ENCODE data around the gene PAX5. TPM values are rescaled to one million over a fixed set of nuclear protein-coding genes. Genes with fewer than 3 reads are reported as not detected.

The PAX5 gene
- total RNA-seq, 2 donors from 2014 or later: 0.61 to 1.8 TPM

DNA sequence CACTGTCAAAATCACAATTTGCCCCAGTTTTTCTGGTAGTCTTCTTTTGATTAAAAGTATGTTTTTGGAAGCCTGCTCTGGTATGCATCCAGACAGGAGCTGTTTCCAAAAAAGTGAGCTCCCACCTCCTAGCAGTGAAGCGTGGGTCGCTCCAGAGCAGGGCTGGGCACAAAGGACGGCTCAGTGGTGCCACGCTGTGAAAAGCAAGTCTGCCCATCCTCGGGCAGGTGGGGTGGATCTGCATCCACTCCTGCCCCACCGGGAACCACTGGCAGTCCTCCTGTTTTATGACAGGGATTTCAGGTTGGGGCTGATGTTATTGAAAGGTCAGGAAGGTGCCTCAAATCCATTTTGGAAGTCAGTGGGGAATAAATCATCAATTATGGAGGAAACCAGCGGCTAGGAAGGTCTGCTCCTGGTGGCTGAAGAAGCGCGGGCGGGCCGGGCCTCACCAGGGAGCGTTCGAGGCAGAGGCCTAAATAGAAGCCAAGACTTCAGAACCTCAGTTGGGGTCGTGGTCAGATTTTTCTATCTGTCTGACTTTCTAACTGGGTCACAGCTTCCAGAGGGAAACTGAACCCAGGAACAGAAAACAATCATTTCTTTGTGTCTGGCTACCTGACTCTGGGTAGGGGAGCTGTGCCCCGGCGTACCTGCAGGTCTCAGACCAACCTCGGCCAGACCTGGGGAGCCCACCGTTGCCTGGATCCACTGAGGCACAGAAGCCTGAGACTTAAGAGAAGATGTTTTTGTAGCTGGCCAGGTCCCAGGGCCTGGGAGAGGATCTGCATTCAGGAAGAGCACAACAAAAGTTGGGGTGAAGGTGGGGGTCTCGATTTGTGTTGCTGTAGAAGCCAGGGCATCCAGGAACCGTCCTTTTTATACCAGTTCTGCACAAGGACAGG, 168.1 kb downstream of the PAX5 start:
- ATAC-seq (no peak), DNase-seq (ENCODE audit: low spot score in 2 of 2) (no peak)
- H3K36me3 Mint-ChIP-seq: no peaks in the 10 kb centered on the region
- no peaks in the 10 kb centered on the region for H3K9me3 Mint-ChIP-seq
- no peak overlapping the region for H3K27ac Mint-ChIP-seq

DNA sequence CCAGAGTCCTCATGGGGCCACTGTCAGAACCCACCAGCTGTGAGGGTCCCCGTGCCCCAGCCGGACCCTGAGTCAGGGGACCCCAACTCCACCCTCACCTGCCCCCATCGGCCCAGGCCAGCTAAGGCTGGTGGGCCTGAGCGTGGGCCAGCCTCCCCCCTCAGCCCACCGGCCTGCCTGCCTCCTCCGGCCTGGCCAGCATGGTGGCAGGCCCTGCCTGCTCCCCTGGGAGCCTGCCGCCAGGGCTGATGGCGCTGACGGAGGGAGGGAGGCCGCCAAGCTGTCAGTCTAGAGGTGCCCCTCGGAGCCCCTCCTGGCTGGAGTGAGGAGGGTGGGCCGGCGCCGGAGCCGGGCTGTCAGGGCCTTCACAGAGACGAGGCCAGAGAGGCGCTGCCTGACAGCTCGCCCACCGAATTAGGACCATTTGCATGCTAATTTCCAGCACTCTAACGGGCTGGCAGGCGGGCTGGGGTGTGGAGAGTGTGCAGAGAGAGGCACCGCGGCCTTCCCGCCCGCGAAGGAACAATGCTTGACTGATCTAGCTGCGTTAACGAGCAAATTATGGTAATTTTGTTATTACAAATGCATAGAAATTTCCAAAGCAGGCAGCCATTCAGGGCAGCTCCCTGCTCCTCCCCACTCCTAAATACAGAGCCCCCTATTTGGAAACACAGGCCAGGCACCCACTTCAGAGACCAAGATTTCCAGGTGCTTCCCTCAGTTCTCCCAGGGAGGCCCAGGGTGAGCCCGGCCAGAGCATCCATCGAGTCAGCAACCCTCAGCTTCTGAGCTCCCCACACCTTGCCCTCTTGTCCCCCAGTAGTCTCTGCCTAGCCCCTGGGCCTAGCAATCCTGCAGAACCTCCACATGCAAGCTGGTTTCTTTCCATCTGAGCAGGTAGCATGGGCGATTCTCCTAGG, 169.3 kb downstream of the PAX5 start:
- no peaks in the 10 kb centered on the region for H3K9me3 Mint-ChIP-seq
- H3K36me3 Mint-ChIP-seq: no peaks in the 10 kb centered on the region

DNA sequence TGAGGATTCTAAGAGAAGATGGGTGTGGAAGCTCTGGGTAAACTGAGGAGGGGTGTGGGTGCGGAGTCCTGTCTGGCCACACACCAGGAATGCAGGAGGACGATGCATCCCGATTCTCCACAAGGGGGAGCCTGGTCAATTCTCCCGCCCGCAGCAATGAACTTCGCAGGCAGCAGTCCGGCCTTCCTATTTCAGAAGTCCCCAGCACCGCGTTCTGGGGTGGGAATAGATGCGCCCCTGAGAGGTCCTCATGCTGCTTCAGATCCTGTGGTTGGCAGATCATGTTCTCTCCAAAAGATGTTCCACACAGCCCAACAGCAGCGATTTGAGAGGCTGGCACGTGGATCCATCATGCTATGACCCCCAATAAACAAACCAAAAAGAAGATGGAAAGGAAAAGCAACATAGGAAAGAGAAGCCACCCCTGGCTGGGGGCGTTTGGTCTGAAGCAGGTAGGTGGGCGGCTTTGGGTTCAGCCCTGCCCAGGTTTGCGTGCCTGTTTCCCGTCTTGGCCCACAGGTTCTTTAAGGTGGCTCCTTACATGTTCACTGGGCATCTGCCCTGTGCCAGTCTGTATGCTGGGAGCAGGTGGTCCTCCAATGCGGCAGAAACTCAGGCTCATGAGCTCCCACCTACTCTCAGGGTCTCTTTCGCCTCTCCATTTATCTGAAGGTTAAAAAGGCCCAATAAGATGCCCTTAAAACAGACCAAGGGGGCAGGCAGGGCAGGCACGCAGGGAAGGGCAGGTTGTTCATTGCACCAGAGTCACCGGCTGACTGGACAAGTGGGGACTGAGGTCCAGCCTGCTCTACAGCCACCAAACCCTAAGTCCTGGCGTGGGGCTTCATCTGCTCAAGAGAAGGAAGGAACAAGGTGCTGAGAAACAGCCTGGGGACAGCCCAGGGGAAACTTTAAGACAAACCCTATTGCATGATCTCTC, 171.6 kb downstream of the PAX5 start:
- Mint-ChIP-seq H3K36me3 (no peaks in the 10 kb centered on the region), H3K27ac (no peak overlapping the region), H3K9me3 (no peaks in the 10 kb centered on the region)
- ATAC-seq (no peak), DNase-seq (ENCODE audit: low spot score in 2 of 2) (peak in 1 of 2 donors; percentile 14)

More for the DNA sequence above, 169.3 kb downstream of the PAX5 start:
- DNase-seq (ENCODE audit: low spot score in 2 of 2) (no peak), ATAC-seq (no peak)
- H3K27ac Mint-ChIP-seq: no peak overlapping the region

DNA sequence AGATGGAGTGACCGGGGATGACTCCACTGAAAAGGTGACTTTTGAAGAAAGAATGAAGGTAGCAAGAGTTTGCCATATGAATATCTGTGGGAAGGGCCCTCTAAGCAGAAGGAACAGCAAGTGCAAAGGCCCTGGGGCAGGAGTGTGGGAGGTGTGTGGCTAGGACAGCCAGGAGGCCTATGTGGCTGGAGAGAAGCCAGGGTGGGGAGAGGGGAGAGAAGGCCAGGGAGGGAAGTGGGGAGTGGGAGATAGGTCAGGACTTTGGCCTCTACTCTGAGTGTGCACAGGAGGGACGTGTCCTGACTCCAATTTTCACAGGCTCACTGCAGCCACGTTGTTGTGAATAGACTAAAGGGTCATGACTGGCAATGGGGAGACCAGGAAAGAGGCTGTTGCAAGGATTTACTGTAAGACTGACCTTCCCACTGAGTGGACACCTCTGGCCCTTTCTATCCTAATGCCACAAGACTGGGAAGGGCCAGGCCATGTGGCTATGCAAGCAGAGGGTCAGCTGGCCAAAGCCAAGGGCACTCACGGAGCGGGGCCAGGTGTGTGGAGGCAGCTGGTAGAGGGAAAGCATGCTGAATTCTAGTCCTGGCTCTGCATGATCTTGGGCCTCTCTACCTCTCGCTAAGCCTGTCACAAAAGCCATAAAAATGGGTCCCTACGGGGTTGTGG, 172.4 kb downstream of the PAX5 start:
- Mint-ChIP-seq H3K9me3 (no peaks in the 10 kb centered on the region), H3K36me3 (no peaks in the 10 kb centered on the region), H3K27ac (no peak overlapping the region)
- ATAC-seq (no peak), DNase-seq (ENCODE audit: low spot score in 2 of 2) (no peak)

DNA sequence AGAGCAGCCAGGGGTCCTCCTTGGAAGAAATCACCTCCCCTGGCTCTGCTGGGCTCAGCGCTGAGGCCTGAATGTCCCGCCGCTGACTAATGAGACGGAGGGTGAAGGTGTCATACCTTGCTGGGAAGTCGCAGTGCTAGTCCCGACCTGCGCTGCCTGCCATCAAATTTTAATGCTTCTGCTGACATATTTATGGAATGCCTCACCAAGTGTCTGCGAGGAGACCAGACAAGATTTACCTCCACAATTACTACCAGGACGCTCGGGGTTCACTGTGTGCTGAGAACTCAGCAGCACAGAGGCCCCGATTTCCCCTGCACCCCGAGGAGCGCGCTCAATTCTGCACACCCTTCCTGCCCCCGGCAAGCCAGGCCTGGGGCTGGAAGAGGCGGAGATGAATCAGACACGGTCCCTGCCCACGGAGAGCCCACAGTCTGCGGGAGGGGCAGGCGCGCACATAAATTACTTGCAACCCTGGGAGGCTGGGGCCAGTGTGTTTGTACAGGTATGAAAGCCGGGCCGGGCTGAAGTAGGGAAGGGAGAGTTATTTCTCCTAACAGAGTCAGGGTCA, 175.2 kb downstream of the PAX5 start:
- DNase-seq (ENCODE audit: low spot score in 2 of 2): no peak
- H3K9me3 Mint-ChIP-seq: no peaks in the 10 kb centered on the region
- H3K36me3 Mint-ChIP-seq: no peaks in the 10 kb centered on the region
- no peak for ATAC-seq
- peak overlapping the region in 1 of 2 donors; percentile 36 for H3K27ac Mint-ChIP-seq

DNA sequence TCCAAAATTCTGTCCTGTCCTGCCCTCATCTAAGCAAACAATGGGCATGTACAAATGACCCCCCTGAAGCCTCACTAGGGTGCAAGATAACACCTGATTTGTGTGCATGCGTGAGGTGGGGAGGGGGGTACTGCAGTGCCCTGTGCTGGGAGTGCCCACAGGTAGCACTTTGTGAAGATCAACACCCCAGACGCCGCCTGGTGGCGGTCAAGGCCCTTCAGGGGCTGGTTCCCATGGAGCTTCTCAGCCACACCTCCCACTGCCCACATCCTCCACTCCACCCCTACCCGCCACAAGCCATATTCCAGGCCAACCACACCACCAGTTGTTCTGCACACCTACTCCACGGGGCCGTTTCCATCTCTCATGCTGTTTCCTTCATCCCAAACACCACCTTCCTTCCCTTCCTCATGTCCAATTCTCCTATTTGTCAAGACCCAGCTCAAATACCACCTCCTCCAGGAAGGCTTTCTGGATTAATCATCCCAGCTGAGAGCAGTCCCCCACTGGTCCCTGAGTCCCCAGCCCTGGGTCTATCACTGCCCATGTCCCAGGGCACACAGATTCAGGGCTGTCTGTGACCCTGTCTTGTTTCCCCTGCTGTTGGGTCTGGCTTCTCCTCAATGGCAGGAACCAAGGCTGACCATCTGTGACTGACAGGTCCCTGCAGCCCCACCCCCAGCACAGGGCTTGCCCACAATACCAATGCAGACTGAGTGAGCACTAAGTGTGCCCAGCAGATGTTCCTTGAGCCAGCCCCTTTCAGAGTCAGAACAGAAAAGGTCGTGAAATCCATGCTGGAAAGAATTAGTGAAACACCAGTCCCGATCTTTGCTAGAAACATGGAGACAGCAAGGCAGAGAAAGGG, 178.4 kb downstream of the PAX5 start:
- no peaks in the 10 kb centered on the region for H3K9me3 Mint-ChIP-seq
- H3K36me3 Mint-ChIP-seq: no peaks in the 10 kb centered on the region
- DNase-seq (ENCODE audit: low spot score in 2 of 2): peak in 1 of 2 donors; percentile 39
- no peak overlapping the region for H3K27ac Mint-ChIP-seq
- ATAC-seq: peak; percentile 78 to 94

DNA sequence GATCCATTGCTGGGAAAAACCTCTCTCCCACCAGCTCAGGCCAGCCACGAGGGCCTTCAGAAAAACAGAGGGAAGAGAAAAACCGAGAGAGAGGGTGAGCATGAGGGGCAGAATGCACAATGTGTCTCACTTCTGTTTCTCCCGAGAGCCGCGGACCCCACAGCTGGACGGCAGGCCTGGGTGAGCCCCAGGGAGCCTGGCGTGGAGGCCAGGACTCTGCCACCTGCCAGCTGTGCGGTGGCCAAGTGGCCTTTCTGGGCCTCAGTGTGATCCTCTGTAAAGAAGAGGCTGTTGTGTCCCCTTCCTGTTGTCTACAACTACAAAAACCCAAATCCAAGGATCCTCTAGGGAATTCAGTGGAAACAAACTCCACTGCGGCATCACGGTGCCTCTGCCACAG, 179.3 kb downstream of the PAX5 start:
- no peaks in the 10 kb centered on the region for H3K9me3 Mint-ChIP-seq
- H3K27ac Mint-ChIP-seq: no peak overlapping the region
- DNase-seq (ENCODE audit: low spot score in 2 of 2) (no peak), ATAC-seq (no peak)
- H3K36me3 Mint-ChIP-seq: no peaks in the 10 kb centered on the region

DNA sequence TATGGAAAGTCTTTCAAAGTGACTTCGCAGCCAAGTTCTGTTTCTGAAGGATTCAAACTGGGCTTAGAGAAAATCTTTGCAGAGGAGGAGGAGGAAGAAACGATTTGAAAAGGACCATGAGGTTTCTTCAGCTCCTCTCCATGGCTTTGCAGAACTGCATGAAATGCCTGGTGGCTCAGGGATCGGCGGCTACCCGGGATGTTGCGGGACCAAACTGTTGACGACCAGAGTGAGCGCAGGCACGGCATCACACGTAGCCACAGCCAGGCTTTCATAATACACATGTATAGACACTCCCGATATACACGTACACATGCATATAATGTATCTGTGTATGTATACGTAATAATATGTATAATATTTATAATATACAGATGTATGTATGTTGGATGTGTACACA, 180.0 kb downstream of the PAX5 start:
- no peak overlapping the region for H3K27ac Mint-ChIP-seq
- no peaks in the 10 kb centered on the region for H3K9me3 Mint-ChIP-seq
- no peaks in the 10 kb centered on the region for H3K36me3 Mint-ChIP-seq
- no peak for ATAC-seq
- DNase-seq (ENCODE audit: low spot score in 2 of 2): no peak

DNA sequence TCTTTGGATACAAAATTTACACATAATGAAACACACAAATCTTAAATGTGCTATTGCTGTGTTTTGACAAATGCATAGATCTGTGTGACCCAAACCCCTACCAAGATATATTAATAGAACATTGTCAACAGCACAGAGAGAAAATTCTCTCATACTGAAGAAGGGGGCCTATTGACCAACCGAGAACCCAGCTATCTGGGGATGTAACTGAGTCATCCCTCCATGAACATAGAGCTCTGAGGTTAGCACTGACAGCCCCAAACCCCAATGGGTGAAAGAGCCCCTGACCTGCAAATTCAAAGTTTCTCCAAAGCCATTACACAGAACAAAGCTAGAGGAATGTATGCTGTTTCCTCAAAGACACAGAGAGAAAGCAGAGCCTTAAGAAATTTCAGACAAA, 180.8 kb downstream of the PAX5 start:
- no peak for ATAC-seq
- Mint-ChIP-seq H3K27ac (no peak overlapping the region), H3K36me3 (no peaks in the 10 kb centered on the region), H3K9me3 (no peaks in the 10 kb centered on the region)
- DNase-seq (ENCODE audit: low spot score in 2 of 2): no peak

DNA sequence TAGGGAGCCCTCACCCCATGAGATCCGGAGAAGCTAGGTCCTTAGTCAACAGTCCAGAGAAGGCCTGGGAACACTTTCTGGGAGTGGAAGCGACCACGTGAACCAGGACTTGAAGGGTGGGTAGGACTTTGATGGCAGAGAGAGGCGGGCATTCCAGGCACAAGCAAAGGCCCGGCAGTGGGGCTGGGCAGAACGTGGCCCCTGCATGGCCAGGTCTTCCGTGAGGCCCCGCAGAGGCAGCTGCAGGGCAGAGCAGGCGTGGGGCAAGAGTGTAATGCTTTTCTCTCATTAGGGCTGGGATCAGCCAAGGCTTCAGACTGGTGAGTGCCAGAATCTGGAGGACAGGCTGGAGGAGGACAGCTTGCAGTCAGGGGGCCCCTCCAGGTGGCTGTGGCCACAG, 184.1 kb downstream of the PAX5 start:
- Mint-ChIP-seq H3K36me3 (no peaks in the 10 kb centered on the region), H3K9me3 (no peaks in the 10 kb centered on the region), H3K27ac (no peak overlapping the region)
- DNase-seq (ENCODE audit: low spot score in 2 of 2) (no peak), ATAC-seq (no peak)

DNA sequence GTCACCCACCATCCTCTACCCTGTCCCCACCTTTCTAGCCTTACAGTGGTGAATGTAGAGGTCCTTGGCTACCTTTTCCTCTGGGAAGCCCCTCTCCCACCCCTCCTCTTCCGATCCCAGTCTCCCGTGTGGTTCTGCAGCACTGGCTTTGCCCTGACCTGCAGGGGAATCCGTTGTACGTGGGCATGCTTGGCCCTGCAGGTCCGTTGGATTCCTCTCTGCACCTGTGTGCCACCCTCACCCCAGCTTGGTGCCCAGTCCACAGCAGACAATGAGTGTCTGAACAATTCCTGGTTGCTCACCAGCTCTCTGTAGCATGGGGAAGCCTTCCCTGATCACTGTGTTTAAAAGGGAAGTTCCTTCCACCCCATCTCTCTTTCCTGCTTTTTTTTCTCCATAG, 185.1 kb downstream of the PAX5 start:
- no peaks in the 10 kb centered on the region for H3K9me3 Mint-ChIP-seq
- no peaks in the 10 kb centered on the region for H3K36me3 Mint-ChIP-seq
- no peak overlapping the region for H3K27ac Mint-ChIP-seq
- no peak for DNase-seq (ENCODE audit: low spot score in 2 of 2)
- no peak for ATAC-seq

DNA sequence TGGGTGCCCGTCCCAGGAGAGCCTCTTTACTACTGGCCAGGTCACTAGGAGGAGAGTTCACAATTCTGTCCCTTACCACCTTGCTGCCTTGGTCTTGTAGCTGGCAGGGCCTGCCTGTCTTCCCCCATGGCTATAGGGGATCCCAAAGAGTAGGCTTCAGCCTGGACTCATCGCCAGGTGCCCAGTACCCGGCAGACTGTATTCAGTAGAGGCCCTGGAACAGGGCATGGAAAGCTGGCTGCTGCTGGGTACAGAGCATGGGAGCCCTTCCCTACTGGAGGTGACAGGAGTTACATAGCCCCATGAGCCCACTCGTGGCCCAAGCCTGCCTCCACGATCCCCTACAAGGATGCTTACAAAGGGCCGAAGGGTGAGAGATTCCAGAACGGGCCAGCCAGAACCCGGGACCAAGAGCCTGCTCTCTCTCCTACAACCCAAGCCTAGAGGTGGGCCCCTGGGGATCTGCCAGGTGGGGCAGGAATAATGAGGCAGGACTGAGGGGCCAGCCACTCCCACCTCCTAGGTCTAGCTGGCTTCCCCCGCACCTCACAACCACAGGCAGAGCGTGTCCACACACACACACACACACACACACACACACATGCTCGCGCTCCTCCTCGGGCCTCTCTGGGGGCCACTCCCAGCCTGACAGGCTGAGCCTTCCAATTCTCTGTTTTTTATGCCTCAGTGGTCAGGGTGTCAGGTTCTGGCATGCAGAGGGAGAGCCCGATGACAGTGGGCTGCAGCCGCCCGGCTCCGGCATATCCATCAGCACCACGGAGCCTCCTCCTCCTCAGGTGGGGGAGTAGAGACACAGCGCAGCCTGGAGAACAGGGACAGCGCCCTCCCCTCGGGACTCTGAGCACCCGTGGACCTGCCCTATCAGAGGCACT, 186.0 kb downstream of the PAX5 start:
- no peaks in the 10 kb centered on the region for H3K36me3 Mint-ChIP-seq
- DNase-seq (ENCODE audit: low spot score in 2 of 2) (no peak), ATAC-seq (no peak)
- H3K27ac Mint-ChIP-seq: no peak overlapping the region
- H3K9me3 Mint-ChIP-seq: no peaks in the 10 kb centered on the region

DNA sequence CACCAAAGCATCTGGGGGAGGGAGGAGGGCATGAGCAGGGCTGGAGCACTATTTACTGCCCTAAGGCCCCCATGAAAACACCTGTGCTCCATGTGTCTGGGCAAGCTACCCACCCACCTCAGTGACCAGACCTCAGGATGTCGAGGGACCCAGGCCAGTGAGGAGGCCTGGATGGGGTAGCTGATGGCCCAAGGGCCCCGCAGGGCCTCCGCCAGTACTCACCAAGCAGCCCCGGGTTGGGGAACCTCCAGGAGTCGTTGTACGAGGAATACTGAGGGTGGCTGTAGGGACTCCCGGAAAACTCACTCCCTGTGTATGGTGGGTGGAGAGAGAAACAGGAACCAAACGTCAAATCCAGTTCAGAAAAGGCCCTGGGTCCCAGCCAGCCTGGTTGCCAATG, 187.4 kb downstream of the PAX5 start:
- ATAC-seq: no peak
- no peaks in the 10 kb centered on the region for H3K36me3 Mint-ChIP-seq
- no peaks in the 10 kb centered on the region for H3K9me3 Mint-ChIP-seq
- H3K27ac Mint-ChIP-seq: no peak overlapping the region
- DNase-seq (ENCODE audit: low spot score in 2 of 2): no peak

DNA sequence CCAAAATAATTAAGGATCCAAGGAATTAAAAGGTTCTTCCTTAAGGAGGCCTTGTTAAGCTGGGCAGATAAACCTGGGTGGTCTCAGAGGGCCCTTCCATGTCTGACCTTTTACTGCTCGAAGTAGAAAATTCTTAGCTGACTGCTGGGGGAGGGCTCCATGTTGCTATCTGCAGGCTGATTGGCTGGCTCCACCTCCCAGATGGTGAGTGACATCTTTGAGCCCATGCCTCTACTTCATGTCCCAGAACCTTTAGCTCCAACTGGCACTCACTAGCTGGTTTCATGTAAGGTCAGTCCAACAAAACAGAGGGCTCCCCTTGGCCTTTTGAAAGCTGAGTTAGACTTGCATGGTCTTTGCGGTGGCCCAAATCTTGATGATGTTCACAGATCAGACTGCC, 188.2 kb downstream of the PAX5 start:
- DNase-seq (ENCODE audit: low spot score in 2 of 2) (no peak), ATAC-seq (no peak)
- Mint-ChIP-seq H3K27ac (no peak overlapping the region), H3K9me3 (no peaks in the 10 kb centered on the region), H3K36me3 (no peaks in the 10 kb centered on the region)
